Activated CD8-positive, alpha-beta memory T cell treated with anti-CD3 and anti-CD28 coated beads, Interleukin-2, amount 50 U/mL, for 1 hour (primary cell): ENCODE results near the gene PPM1N.

ENCODE experiments used
- DNase-seq: peaks from one replicate; pipeline ENCODE4 v3.0.0-alpha.2; 2020; ENCODE audit errors: extremely low read depth

PPM1N gene

DNA sequence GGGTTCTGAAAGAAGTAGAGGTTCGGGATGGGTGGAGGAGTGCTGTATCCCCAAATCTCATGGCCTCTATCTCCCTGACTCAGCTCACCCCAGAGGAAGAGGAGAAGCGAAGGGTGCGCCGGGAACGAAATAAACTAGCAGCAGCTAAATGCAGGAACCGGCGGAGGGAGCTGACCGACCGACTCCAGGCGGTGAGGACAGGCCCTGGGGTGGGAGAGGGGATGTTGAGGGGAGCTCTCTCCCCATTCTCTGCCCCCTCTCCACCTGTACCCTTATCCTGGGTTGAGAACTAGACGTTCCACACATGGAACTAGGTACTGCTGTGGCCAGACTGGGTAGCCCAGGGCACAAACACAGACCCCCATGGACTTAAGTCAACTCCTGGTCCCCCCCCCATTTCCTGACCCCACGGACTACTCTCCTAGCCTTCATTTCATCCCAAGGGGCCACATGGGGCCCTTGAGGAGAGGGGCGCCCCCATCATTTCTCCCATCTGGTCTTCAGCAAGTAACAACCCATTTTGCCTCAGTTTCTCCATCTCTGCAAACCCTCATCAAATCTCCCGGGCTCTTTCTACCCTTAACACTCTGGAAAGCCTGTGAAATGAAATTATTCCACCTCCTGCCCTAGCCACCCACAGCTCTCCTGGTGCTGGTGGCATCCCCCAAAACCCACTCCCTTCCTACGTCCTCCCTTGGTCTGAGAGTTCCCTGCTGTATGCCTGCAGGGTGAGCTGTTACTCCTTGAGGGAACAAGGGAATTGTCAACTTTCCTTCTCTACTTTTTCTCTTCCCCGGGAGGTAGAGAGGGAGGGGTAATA lies 26.9 kb upstream of the PPM1N start:
- DNase-seq: no peak

DNA sequence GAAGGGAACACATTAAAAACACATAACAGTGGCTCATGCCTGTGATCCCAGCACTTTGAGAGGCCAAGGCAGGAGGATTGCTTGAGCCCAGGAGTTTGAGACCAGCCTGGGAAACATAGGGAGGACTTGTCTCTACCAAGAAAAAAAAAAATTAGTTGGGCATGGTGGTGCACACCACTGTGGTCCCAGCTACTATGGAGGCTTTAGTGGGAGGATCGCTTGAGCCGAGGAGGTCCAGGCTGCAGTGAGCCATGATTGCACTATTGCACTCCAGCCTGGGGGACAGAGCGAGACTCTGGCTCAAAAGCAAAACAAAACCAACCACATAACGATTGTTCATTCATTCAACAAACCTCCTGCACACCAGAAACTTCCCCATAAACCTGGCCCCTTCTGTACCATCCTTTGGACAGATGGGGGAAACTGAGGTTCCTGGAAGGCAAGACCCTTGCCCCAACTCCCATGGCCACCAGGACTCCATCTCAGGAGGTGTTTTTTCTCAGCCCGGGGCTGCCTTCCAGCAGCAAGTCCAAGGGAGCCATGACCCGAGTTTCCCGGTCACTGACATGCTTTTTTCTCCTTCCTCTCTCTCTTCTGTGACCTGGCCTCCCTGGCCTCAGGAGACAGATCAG lies 26.2 kb upstream of the PPM1N start:
- no peak for DNase-seq

GRCh38 chr19:45472563-45473366 lies 25.5 kb upstream of the PPM1N start:
- no peak for DNase-seq

- no peak for DNase-seq
These were observed 24.9 kb upstream of the PPM1N start for GRCh38 chr19:45473367-45473681.

DNA sequence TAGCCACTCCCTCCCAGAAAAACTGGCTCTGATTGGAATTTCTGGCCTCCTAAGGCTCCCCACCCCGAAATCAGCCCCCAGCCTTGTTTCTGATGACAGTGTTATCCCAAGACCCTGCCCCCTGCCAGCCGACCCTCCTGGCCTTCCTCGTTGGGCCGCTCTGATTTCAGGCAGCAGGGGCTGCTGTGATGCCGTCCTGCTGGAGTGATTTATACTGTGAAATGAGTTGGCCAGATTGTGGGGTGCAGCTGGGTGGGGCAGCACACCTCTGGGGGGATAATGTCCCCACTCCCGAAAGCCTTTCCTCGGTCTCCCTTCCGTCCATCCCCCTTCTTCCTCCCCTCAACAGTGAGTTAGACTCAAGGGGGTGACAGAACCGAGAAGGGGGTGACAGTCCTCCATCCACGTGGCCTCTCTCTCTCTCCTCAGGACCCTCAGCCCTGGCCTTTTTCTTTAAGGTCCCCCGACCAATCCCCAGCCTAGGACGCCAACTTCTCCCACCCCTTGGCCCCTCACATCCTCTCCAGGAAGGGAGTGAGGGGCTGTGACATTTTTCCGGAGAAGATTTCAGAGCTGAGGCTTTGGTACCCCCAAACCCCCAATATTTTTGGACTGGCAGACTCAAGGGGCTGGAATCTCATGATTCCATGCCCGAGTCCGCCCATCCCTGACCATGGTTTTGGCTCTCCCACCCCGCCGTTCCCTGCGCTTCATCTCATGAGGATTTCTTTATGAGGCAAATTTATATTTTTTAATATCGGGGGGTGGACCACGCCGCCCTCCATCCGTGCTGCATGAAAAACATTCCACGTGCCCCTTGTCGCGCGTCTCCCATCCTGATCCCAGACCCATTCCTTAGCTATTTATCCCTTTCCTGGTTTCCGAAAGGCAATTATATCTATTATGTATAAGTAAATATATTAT lies 24.3 kb upstream of the PPM1N start:
- DNase-seq: no peak

DNA sequence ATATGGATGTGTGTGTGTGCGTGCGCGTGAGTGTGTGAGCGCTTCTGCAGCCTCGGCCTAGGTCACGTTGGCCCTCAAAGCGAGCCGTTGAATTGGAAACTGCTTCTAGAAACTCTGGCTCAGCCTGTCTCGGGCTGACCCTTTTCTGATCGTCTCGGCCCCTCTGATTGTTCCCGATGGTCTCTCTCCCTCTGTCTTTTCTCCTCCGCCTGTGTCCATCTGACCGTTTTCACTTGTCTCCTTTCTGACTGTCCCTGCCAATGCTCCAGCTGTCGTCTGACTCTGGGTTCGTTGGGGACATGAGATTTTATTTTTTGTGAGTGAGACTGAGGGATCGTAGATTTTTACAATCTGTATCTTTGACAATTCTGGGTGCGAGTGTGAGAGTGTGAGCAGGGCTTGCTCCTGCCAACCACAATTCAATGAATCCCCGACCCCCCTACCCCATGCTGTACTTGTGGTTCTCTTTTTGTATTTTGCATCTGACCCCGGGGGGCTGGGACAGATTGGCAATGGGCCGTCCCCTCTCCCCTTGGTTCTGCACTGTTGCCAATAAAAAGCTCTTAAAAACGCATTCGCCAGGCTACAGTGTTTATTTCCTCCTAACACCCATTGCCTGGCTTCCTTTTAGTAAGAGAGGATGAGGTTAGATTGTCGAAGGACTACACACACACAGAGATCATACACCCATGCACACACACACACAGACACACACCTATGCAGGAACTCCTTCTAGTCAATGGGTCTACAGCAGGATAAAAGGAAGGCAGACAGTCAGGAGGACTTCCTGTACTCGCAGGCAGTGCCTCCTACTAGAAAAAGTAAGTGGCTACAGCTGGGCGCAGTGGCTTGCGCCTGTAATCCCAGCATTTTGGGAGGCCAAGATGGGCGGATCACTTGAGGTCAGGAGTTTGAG lies 23.4 kb upstream of the PPM1N start:
- no peak for DNase-seq

DNA sequence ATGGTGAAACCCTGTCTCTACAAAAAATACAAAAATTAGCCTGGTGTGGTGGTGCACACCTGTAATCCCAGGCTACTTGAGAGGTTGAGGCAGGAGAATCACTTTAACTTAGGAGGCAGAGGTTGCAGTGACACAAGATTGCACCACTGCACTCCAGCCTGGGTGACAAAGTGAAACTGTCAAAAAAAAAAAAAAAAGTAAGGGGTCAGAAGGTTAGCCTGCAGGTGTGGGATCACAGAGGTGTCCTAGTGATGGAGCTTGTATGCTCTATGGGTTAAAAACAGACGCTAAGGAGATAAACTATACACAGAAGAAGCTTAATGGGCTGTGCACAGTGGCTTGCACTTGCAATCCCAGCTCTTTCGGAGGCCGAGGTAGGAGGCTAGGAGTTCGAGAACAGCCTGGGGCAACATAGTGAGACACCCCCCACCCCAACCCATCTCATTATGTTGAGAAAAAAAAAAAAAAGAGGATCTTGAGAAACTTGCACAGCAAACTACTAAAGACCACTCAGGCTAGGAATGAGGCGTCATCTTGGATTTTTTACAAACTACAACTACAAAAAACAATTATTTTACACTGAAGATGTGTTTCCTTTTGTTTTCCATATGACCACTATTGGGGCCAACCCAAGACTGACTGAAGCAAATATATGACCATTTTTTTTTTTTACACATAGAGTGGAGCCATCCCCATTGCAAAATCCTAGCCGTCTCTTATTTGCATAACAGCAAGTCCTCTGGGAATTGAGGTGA lies 22.5 kb upstream of the PPM1N start:
- DNase-seq: no peak

GRCh38 chr19:45476304-45476703 lies 21.9 kb upstream of the PPM1N start:
- DNase-seq: no peak

DNA sequence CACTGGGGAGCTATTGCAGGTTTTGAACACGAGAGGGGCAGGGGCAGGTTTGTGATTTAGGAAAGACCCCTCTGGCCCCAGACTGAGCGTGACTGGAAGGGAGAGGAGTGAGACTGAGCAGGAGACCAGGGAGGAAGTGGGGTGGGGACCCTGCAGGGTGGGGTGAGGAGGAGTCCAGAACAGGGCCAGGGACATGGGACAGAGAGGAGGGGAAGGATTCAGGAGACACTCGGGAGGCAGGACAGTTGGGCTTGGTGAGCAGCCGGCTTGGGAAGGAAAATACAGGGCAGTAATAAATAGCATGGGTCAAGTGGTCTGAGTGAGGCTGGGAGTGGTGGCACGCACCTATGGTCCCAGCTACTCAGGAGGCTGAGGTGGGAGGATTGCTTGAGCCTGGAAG lies 21.1 kb upstream of the PPM1N start:
- no peak for DNase-seq

DNA sequence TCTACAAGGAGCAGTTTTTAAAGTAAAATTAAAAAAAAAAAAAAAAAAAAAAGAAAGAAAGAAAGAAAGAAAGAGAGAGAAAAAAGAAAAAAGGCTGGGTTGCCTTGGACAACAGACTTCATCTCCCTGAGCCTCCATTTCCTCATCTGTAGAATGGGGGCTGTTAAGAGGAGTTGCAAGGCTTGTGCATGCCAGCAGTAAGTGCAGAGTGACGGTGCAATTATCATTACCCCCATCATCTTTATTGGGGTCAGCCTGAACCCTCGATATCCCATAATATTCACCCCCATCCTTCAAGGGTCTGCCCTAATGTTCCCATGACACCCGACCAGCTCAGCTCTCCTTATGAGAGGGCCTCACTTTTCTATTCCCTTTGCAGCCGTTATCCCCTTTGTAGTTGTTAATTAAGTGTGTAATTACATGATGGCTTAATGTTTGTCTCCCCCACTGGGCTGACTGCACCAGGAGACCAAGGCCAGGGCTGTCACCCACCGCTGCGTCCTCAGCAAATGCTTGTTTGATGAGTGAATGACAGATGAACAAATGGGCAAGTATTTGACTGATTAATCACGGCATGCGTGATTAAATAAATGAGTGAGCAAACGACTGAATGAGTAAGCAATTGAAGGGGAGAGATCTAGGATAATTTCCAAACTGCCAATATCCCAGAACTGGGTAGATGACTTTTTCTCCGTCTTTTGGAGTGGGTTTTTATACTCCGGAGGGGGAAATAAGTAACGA lies 20.4 kb upstream of the PPM1N start:
- no peak for DNase-seq

- no peak for DNase-seq
These were observed 19.6 kb upstream of the PPM1N start for GRCh38 chr19:45478454-45479238.

GRCh38 chr19:45483033-45483432 lies 15.2 kb upstream of the PPM1N start:
- no peak for DNase-seq

GRCh38 chr19:45484273-45484945 lies 13.8 kb upstream of the PPM1N start:
- DNase-seq: no peak

DNA sequence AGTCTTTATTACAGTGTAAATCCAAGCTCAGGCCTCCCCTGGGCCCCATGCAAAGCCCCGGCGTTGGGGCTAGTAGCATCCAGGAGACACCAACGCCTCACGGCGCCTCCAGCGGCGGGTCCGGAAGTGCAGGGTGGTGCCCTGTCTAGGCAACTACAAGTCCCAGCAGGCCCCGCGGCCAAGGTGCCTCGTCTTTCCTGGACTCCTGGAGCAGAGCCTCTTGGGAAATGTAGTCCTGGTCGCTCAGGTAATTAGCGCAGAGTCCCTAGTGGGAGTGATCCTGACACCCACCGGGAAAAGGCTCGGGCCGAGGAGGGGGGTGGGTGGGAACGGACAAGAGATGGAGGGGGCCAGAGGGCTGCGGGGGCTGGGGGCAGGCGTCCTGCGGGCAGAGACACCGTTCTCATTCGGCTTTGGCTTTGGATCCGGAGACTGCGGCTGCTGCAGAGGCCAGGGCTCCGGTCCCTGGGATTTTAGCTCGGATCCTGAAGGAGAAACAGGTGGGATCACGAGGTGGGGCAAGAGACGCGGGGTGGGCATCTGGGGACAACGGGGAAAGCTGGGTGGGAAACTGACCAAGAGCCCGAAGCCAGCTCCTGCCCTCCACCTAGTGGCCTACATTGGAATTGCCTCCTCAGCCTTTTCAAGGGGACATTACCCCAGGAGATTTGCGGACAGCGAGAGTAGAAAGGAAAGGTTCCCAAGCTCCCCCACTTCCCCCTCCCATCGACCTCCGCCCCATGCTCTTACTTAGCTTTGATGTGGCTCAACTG lies 12.8 kb upstream of the PPM1N start:
- peak; percentile 93 for DNase-seq

- DNase-seq: no peak
These were observed 9.5 kb upstream of the PPM1N start for GRCh38 chr19:45488708-45489107.

GRCh38 chr19:45489216-45489855 lies 8.9 kb upstream of the PPM1N start:
- no peak for DNase-seq
